Measurements from ENCODE around the gene HAX1. TPM values are rescaled to one million over a fixed set of nuclear protein-coding genes. Genes with fewer than 3 reads are reported as not detected.

Gene HAX1
- total and polyA plus RNA-seq, 2 experiments from 2014 or later = 80.0 to 104 TPM

- H3K4me3 ChIP-seq = no peak overlapping the region
- no peaks in the 10 kb centered on the region for H3K9me2 ChIP-seq (replicated peaks; ENCODE audit: insufficient read depth)
- DNase-seq (ENCODE audit: low spot score) = no peak
- no peaks in the 10 kb centered on the region for H3K4me1 ChIP-seq (ENCODE audit: insufficient read depth)
- no peaks in the 10 kb centered on the region for H3K79me2 ChIP-seq
- TF ChIP-seq EZH2 (IDR thresholded peaks at IDR 0.05; ENCODE audit: borderline replicate concordance) (no peak), EZH2phosphoT487 (IDR thresholded peaks at IDR 0.05; ENCODE audit: low read depth, severe bottlenecking, unreplicated experiment) (no peak), CTCF (IDR thresholded peaks at IDR 0.05; ENCODE audit: poor library complexity) (no peak)
- H3K4me2 ChIP-seq = no peak overlapping the region
- H3K27me3 ChIP-seq = no peaks in the 10 kb centered on the region
- no peak overlapping the region for H2AFZ ChIP-seq
- 79% methylated on average over 8 of the region's 8 CpGs for WGBS (ENCODE audit: low lambda C conversion rate, missing lambda C conversion rate)
- no peak overlapping the region for H3K27ac ChIP-seq
- H3K36me3 ChIP-seq (replicated peaks; ENCODE audit: insufficient read depth, low read depth) = no peaks in the 10 kb centered on the region
- H4K20me1 ChIP-seq (ENCODE audit: insufficient read depth, poor library complexity, severe bottlenecking) = no peaks in the 10 kb centered on the region
- peaks cover 3% of the 10 kb centered on the region for H3K9me3 ChIP-seq (ENCODE audit: low read depth)
Measured at GRCh38 chr1:154295408-154296235, 23.2 kb downstream of the HAX1 start.

- no peak overlapping the region for H3K4me2 ChIP-seq
- H3K27ac ChIP-seq = no peak overlapping the region
- no peaks in the 10 kb centered on the region for H3K36me3 ChIP-seq (replicated peaks; ENCODE audit: insufficient read depth, low read depth)
- H3K79me2 ChIP-seq = no peaks in the 10 kb centered on the region
- H3K4me1 ChIP-seq (ENCODE audit: insufficient read depth) = no peaks in the 10 kb centered on the region
- no peaks in the 10 kb centered on the region for H3K9me2 ChIP-seq (replicated peaks; ENCODE audit: insufficient read depth)
- TF ChIP-seq EZH2 (IDR thresholded peaks at IDR 0.05; ENCODE audit: borderline replicate concordance) (no peak), CTCF (IDR thresholded peaks at IDR 0.05; ENCODE audit: poor library complexity) (no peak), EZH2phosphoT487 (IDR thresholded peaks at IDR 0.05; ENCODE audit: low read depth, severe bottlenecking, unreplicated experiment) (no peak)
- no peaks in the 10 kb centered on the region for H4K20me1 ChIP-seq (ENCODE audit: insufficient read depth, poor library complexity, severe bottlenecking)
- no peak for DNase-seq (ENCODE audit: low spot score)
- 89% methylated on average over 1 of the region's 1 CpG for WGBS (ENCODE audit: low lambda C conversion rate, missing lambda C conversion rate)
- H3K4me3 ChIP-seq = no peak overlapping the region
- no peaks in the 10 kb centered on the region for H3K27me3 ChIP-seq
- H2AFZ ChIP-seq = no peak overlapping the region
- no peaks in the 10 kb centered on the region for H3K9me3 ChIP-seq (ENCODE audit: low read depth)
Measured at GRCh38 chr1:154301582-154301981, 29.2 kb downstream of the HAX1 start.

- H3K4me1 ChIP-seq (ENCODE audit: insufficient read depth) = no peaks in the 10 kb centered on the region
- H3K27me3 ChIP-seq = no peaks in the 10 kb centered on the region
- no peaks in the 10 kb centered on the region for H4K20me1 ChIP-seq (ENCODE audit: insufficient read depth, poor library complexity, severe bottlenecking)
- H3K4me3 ChIP-seq = no peak overlapping the region
- no peak for DNase-seq (ENCODE audit: low spot score)
- H3K9me3 ChIP-seq (ENCODE audit: low read depth) = no peaks in the 10 kb centered on the region
- no peaks in the 10 kb centered on the region for H3K36me3 ChIP-seq (replicated peaks; ENCODE audit: insufficient read depth, low read depth)
- no peaks in the 10 kb centered on the region for H3K79me2 ChIP-seq
- WGBS (ENCODE audit: low lambda C conversion rate, missing lambda C conversion rate) = 80% methylated on average over 9 of the region's 9 CpGs
- no peak overlapping the region for H2AFZ ChIP-seq
- no peaks in the 10 kb centered on the region for H3K9me2 ChIP-seq (replicated peaks; ENCODE audit: insufficient read depth)
- TF ChIP-seq EZH2phosphoT487 (IDR thresholded peaks at IDR 0.05; ENCODE audit: low read depth, severe bottlenecking, unreplicated experiment) = no peak
- TF ChIP-seq EZH2 (IDR thresholded peaks at IDR 0.05; ENCODE audit: borderline replicate concordance) = no peak
- TF ChIP-seq CTCF (IDR thresholded peaks at IDR 0.05; ENCODE audit: poor library complexity) = no peak
- H3K4me2 ChIP-seq = no peak overlapping the region
- H3K27ac ChIP-seq = no peak overlapping the region
Measured at GRCh38 chr1:154304664-154305337, 32.4 kb downstream of the HAX1 start.
